Measurements from ENCODE around the gene PTGDR2. TPM values are rescaled to one million over a fixed set of nuclear protein-coding genes. Genes with fewer than 3 reads are reported as not detected.

The PTGDR2 gene
- total RNA-seq, 1 donor from 2014 or later = 0.91 TPM

DNA sequence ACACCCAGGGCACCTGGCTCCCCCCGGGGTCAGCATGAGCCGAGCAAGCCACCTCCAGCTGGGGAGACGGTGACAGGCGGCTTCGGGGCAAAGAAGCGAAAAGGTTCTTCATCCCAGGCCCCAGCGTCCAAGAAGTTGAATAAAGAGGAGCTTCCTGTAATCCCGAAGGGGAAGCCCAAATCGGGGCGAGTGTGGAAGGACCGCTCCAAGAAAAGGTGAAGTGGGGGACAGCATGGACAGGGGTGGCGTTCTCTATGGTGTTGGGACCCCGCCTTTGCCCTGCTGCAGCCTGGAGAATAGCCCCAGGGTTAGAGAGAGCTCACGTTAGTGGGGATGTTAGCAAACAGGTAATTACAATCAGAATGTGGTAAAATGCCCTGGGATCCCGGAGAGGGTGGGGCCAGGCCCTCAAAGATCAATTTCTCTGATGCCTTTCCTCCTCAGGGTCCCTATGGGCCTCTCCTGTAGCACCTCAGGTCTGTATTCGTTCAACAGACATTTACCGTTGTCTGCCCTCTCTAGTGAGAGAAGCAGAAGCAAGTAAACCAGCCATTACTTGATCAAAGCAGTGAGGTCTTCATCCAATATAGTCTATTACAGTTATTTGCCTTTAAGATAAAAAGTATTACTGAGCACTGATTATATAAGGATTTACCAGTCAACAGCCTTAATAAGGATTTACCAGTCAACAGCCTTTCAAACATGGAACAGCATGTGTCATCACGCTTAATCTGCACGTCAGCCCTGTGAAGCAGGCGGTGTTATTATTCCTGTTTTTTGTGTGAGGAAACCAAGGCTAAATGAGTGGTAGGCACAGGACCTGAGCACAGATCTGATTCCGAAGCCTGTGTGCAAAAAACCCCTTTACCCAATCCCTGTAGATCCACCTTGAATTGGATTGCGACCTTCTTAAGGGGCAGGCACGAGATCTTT lies 12.8 kb downstream of the PTGDR2 start:
- Mint-ChIP-seq H3K27me3 (ENCODE audit: unreplicated experiment) (no peaks in the 10 kb centered on the region), H3K36me3 (ENCODE audit: unreplicated experiment) (peaks cover 6% of the 10 kb centered on the region), H3K9me3 (ENCODE audit: unreplicated experiment) (no peaks in the 10 kb centered on the region), H3K27ac (ENCODE audit: unreplicated experiment) (peak overlapping the region; percentile 97), H3K4me3 (ENCODE audit: unreplicated experiment) (peak overlapping the region; percentile 84), H3K4me1 (ENCODE audit: unreplicated experiment) (peaks cover 57% of the 10 kb centered on the region)
- DNase-seq (ENCODE audit: extremely low spot score, unreplicated experiment) = no peak
- TF ChIP-seq CTCF (IDR thresholded peaks at IDR 0.05) = no peak

DNA sequence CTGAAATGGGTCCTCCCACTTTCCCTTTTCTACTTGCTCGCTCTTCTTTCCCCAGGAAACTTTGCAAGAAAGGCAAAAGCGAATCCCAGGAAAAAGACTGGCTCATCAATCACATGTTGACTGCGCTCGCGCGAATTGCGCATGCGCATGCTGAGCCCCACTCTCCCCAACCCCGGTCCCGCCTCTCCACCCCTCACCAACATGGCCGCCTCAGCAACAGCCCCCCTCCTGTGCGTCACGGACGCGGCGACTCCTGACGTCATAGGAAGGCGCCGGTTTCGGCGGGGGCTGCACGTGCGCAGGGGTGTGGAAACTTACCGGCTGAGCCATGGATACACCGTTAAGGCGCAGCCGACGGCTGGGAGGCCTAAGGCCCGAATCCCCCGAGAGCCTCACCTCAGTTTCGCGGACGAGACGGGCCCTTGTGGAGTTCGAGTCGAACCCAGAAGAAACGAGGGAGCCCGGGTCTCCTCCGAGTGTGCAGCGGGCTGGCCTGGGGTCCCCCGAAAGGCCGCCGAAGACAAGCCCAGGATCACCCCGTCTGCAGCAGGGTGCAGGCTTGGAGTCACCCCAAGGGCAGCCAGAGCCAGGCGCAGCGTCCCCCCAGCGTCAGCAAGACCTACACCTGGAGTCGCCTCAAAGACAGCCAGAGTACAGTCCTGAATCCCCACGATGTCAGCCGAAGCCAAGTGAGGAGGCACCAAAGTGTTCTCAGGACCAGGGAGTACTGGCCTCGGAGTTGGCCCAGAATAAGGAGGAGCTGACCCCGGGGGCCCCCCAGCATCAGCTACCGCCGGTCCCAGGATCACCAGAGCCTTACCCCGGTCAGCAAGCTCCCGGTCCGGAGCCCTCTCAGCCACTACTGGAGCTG lies 13.7 kb downstream of the PTGDR2 start, which contains the start of gene CCDC86:
CCDC86 (plus strand) TSS at position 317 of the 871 bp plus-strand sequence; CDS start at position 329, 12 bp downstream.
- Mint-ChIP-seq H3K4me1 (ENCODE audit: unreplicated experiment) (peaks cover 57% of the 10 kb centered on the region), H3K4me3 (ENCODE audit: unreplicated experiment) (peak within 1 kb of the TSS; percentile 84), H3K27me3 (ENCODE audit: unreplicated experiment) (peaks cover 3% of the 10 kb centered on the region), H3K27ac (ENCODE audit: unreplicated experiment) (peak within 1 kb of the TSS; percentile 97), H3K9me3 (ENCODE audit: unreplicated experiment) (no peaks in the 10 kb centered on the region), H3K36me3 (ENCODE audit: unreplicated experiment) (peaks cover 4% of the 10 kb centered on the region)
- DNase-seq (ENCODE audit: extremely low spot score, unreplicated experiment) = peak; percentile 98
- no peak for TF ChIP-seq CTCF (IDR thresholded peaks at IDR 0.05)

GRCh38 chr11:60840470-60841430 lies 15.0 kb downstream of the PTGDR2 start:
- Mint-ChIP-seq H3K36me3 (ENCODE audit: unreplicated experiment) (peaks cover 2% of the 10 kb centered on the region), H3K27ac (ENCODE audit: unreplicated experiment) (peak overlapping the region; percentile 97), H3K9me3 (ENCODE audit: unreplicated experiment) (no peaks in the 10 kb centered on the region), H3K27me3 (ENCODE audit: unreplicated experiment) (peaks cover 8% of the 10 kb centered on the region), H3K4me3 (ENCODE audit: unreplicated experiment) (peak overlapping the region; percentile 84), H3K4me1 (ENCODE audit: unreplicated experiment) (peaks cover 57% of the 10 kb centered on the region)
- no peak for TF ChIP-seq CTCF (IDR thresholded peaks at IDR 0.05)
- DNase-seq (ENCODE audit: extremely low spot score, unreplicated experiment) = no peak

DNA sequence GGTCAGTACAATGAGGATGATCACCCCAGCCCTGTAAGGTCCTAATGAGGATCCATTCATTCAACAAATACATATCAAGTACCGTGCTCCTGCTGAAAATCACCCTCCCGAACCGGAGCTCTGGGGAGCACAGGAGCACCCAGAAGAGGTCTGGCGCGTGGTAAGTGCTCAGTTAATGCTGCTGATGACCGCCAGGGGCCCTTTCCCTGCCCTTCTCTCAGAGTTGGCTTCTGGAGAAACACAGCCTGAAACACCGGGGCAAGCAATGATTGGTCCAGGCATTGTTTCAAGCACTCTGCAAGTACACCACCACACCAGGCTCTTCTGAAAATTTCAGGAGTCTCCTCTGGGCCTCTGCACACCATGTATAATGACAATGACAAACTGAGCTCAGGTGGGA lies 17.6 kb downstream of the PTGDR2 start:
- TF ChIP-seq CTCF (IDR thresholded peaks at IDR 0.05) = peak; percentile 33
- H3K9me3 Mint-ChIP-seq (ENCODE audit: unreplicated experiment) = no peaks in the 10 kb centered on the region
- H3K27ac Mint-ChIP-seq (ENCODE audit: unreplicated experiment) = no peak overlapping the region
- H3K36me3 Mint-ChIP-seq (ENCODE audit: unreplicated experiment) = no peaks in the 10 kb centered on the region
- DNase-seq (ENCODE audit: extremely low spot score, unreplicated experiment) = no peak
- H3K27me3 Mint-ChIP-seq (ENCODE audit: unreplicated experiment) = peaks cover 22% of the 10 kb centered on the region
- H3K4me1 Mint-ChIP-seq (ENCODE audit: unreplicated experiment) = peaks cover 33% of the 10 kb centered on the region
- H3K4me3 Mint-ChIP-seq (ENCODE audit: unreplicated experiment) = no peak overlapping the region
